IMR-90 (cell line): ENCODE data around the gene TUB.

Experiments used
- CEBPB ChIP-seq: IDR thresholded peaks from 2 replicates; pipeline ENCODE4 v1.6.1; 2012; ENCODE audit warnings: low read depth, low read length, improper control_type of control experiment
- CHD1 ChIP-seq: IDR thresholded peaks from 2 replicates; pipeline ENCODE4 v1.6.1; 2012; ENCODE audit warnings: low read depth, low read length, improper control_type of control experiment
- CTCF ChIP-seq: conservative IDR thresholded peaks from 2 replicates; pipeline ENCODE4 v1.5.1; 2012; ENCODE audit warnings: mild to moderate bottlenecking, low read depth, low read length, improper control_type of control experiment
- POLR2A ChIP-seq: IDR thresholded peaks from 2 replicates; pipeline ENCODE4 v1.6.1; 2012; ENCODE audit warnings: mild to moderate bottlenecking, low read depth, low read length
- RAD21 ChIP-seq: IDR thresholded peaks from 2 replicates; pipeline ENCODE4 v1.6.1; 2012; ENCODE audit warnings: low read length, improper control_type of control experiment
- RCOR1 ChIP-seq: IDR thresholded peaks from 2 replicates; pipeline ENCODE4 v1.6.1; 2012; ENCODE audit warnings: mild to moderate bottlenecking, low read length, improper control_type of control experiment; ENCODE audit not compliant: insufficient replicate concordance

DNA sequence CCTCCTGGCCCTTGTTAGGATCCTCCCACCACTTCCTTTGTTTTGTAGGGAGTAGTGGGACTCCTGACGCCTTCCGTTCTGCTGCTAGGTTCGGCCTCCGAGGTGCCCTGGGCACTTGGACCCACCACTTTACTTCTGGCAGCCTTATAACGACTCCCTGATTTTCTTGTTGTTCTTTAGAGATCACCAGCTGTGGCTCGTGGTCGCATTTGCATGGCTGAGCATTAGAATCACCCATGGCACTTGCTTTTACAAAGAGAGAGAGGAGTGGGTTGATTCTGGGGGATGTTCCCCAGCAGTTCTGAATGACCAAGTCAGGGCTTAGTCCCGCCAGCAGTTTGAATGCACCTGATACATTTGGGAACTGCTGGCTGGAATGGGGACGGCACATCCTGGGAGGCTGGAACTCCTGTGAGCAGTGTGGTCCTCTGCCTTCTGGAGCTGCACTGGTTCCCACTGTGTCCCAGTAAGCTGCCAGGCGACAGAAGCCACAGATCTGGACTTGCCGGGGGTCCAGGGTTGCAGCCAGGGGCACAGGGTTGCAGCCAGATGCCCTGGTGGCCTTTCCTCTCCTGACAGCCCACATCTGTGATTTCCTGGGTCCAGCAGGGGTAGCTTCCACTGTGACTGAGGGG, 4.1 kb downstream of the TUB start:
- TF ChIP-seq CEBPB (no peak), CTCF (no peak), RCOR1 (no peak), RAD21 (no peak), POLR2A (no peak), CHD1 (no peak)
